ENCODE measurements around the gene TOMM20.

- no peak for TF ChIP-seq EP300 (IDR thresholded peaks at IDR 0.05)
- TF ChIP-seq POLR2A (IDR thresholded peaks at IDR 0.05), result no peak
- TF ChIP-seq POLR2AphosphoS5 (IDR thresholded peaks at IDR 0.05), result no peak
Observed at GRCh38 chr1:235158680-235159079, 30.0 kb upstream of the TOMM20 start.

Measured in suprapubic skin (tissue), 4 donors.